HG03095 (cell line): ENCODE measurements around the gene TMEM97.
"Not testable (repeated sequence)": the region's sequence is repeated elsewhere in the genome, so short reads cannot be mapped to it uniquely, and the experiment has no call there.

Experiments
- ATAC-seq: cut with Tn5 transposase; IDR thresholded peaks from one replicate; pipeline ENCODE4 v1.9.1; 2021; ENCODE audit warnings: moderate library complexity; ENCODE audit not compliant: unreplicated experiment

TMEM97 gene

GRCh38 chr17:28318759-28319597 lies at the start of gene TMEM97:
TSS of gene TMEM97 (plus strand) at chr17:28319200. CDS start at chr17:28319240, 40 bp downstream.
- ATAC-seq: peak; percentile 89

DNA sequence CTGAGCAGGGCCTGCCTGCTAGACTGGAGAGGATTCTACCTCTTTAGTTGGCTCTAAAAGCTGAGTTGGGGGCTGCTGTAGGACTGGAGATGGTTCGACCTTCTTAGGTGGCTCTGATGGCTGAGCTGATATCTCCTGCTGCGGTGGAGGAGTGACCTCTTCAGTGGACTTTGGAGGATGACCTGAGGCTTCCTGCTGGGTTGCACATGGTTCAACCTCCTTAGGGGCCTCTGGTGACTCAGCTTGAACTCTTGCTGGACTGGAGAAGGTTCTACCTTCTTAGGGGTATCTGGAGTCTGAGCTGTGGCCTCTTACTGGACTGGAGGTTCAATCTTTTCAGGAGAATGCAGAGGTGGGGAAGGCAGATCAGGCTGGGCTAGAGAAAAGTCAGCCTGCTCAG lies 48.9 kb upstream of the TMEM97 start:
- ATAC-seq: no peak

GRCh38 chr17:28270926-28271325 lies 48.1 kb upstream of the TMEM97 start:
- no peak for ATAC-seq

- ATAC-seq: no peak
Observed at GRCh38 chr17:28271431-28271830, 47.6 kb upstream of the TMEM97 start.

GRCh38 chr17:28272166-28272565 lies 46.8 kb upstream of the TMEM97 start:
- no peak for ATAC-seq

DNA sequence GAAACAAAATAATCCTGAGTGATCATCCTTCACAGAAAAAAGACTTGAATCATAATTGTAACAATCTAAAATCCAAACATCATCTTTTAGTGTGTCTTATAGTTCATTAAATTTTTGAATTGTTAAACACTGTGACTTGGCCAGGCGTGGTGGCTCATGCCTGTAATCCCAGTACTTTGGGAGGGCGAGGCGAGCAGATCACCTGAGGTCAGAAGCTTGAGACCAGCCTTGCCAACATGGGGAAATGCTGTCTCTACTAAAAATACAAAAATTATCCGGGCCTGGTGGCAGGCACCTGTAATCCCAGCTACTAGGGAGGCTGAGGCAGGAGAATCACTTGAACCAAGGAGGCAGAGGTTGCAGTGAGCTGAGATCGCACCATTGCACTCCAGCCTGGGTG lies 45.7 kb upstream of the TMEM97 start:
- ATAC-seq: not testable (repeated sequence)

GRCh38 chr17:28274591-28275265 lies 44.3 kb upstream of the TMEM97 start:
- ATAC-seq: no peak

GRCh38 chr17:28276011-28276410 lies 43.0 kb upstream of the TMEM97 start:
- no peak for ATAC-seq

DNA sequence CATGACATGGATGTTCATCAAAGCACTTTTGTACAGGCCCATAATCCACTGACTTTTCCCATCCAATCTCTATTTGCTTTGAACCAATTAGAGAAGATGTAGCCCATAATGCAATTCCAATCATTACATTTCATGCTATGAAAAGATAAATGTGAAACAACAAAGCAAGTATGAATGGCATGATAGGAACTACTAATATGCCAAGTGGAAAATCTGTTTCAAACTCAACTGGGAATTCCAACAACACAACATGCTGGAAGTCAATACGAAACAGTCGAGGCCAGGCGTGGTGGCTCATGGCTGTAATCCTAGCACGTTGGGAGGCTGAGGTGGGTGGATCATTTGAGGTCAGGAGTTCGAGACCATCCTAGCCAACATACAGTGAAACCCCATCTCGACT lies 39.6 kb upstream of the TMEM97 start:
- ATAC-seq: no peak

GRCh38 chr17:28280826-28281225 lies 38.2 kb upstream of the TMEM97 start:
- ATAC-seq: no peak

DNA sequence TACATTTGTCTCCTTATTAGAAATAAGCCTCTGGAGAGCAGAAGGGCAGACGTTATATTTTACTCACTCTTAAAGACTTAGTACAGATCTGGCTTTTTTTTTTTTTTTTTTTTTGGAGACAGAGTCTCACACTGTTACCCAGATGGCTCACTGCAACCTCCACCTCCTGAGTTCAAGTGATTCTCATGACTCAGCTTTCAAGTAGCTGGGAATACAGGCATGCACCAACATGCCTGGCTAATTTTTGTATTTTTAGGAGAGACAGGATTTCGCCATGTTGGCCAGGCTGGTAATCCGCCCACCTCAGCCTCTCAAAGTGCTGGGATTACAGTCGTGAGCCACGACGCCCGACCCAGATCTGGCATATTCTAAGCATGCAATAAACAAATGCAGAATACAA lies 36.4 kb upstream of the TMEM97 start:
- ATAC-seq: no peak

DNA sequence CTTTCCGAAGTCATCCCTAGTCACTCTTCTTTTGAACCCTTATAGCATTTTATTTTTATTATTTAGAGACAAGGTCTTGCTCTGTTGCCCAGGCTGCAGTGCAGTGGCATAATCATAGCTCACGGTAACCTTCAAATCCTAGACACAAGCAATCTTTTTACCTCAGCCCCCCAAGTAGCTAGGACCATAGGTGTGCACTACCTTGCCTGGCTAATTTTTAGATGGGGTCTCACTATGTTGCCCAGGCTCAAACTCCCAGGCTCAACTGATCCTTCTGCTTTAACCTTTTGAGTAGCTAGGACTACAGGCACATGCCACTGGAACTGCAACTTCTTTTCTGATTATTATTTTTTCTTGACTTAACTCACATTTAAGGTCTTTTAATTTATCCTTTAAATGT lies 33.0 kb upstream of the TMEM97 start:
- no peak for ATAC-seq

DNA sequence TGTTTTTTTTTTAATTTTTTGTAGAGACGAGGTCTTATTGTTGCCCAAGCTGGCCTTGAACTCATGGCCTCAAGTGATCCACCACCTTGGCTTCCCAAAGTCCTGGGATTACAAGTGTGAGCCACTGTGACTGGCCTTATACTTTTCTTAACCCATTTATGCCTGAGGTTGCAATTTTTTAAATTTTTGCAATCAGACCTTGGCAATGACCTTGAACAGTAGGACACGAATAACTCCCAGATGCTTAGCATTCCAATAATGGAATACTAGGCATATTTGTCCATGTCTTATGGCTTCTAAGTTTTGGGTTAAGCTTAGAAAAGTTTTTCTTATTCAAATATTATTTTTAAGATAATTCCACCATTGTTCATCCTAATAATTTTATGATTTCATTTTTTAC lies 28.3 kb upstream of the TMEM97 start:
- no peak for ATAC-seq

DNA sequence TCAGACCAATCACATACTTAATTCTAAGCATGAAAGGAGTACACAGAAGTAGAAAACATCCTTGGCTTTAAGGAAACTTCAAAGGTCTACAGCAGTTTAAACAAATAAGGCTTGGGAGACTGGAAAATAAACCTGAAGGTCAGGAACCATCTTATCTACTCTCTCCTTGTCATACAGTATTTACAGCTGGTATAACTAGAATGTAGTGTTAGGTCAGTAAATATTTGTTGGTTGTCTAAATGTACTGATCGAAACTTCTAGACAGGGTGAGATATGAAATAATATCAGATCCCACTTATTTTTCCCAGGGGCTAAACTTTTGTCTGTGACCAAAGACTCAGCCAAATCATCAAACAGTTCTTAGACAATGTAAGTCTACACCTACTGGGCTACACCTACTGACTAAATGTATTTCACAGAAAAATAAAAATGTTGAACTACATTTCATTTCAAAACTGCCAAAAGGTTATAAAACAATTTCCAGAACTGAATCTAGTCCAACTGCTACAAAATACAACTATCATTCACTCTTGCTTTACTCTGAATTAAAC lies 27.1 kb upstream of the TMEM97 start:
- no peak for ATAC-seq

GRCh38 chr17:28292878-28293277 lies 26.1 kb upstream of the TMEM97 start:
- ATAC-seq: not testable (repeated sequence)

DNA sequence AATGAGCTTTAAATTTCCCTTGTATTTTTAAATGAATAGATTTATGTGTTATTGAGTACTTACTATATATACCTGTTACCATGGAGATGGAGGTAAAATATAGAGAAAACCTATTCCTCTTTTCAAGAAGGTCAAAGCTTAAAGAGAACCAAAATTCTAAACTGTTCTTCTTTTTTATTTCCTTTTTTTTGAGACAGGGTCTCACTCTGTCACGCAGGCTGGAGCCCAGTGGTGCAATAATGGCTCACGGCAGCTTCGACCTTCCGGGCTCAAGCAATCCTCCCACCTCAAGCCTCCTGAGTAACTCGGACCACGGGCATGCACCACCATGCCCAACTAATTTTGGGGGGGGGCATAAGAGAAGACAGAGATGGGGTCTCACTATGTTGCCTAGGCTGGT lies 25.0 kb upstream of the TMEM97 start:
- no peak for ATAC-seq

DNA sequence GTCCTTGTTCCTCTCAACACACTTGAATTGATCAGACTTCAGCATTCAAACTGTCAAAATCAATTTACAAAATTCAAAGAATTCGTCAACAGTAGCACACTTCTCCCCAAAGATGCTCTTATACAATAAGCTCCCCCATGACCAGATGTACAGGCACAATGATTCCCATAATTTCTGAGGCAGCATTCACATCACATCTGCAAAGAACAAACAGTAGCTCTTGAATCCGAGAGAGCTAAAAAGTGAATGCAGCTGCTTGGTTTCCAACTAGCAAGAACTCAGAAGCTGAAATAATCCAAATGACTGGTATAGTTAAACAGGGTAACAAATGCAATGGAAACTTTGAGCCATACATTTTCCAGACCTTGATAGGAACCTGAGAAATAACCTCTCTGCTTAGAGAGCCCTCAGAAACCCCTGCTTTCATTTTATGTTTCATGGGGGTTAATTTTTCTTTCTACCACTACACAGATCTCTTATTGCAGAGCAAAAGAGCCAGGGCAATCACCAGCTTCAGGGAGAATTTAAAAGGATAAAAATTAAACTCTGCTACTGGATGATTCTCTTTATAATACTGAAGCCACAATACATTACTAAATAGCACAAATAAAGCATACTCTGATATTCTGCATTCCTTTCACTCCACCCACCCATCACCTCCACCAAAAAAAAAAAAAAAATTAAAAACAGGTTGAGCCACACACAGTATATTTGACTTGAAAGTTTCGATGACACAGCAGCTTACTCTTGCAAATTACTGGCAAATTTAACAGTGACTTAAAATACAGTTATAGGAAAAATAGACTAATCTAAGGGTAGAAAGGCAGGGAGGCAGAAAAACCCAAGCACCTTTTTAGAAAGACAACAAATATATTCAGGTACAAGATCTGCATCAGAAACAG lies 23.1 kb upstream of the TMEM97 start:
- no peak for ATAC-seq

GRCh38 chr17:28298449-28298848 lies 20.6 kb upstream of the TMEM97 start:
- no peak for ATAC-seq

DNA sequence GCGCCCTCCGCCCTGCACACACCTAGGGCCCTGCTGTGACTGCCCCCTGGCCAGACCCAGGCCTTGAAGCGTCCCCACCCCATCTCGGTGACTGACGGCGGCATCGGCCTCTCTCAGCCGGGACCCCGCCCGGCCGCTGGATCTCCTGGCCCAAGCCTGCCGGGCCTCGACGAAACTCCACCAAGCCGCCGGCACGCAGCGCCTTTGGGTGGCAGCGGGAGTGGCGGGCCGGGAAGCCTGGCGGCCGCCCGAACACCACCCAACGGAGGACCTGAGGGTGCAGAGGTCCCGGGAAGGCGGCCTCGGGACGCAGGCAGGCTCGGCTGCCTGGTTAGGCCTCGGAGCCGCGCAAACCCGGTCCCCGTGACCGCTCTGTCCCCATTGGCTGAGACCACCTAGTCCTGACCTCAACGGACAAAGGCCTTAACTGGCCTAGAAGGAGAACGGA lies 12.0 kb upstream of the TMEM97 start:
- ATAC-seq: no peak

DNA sequence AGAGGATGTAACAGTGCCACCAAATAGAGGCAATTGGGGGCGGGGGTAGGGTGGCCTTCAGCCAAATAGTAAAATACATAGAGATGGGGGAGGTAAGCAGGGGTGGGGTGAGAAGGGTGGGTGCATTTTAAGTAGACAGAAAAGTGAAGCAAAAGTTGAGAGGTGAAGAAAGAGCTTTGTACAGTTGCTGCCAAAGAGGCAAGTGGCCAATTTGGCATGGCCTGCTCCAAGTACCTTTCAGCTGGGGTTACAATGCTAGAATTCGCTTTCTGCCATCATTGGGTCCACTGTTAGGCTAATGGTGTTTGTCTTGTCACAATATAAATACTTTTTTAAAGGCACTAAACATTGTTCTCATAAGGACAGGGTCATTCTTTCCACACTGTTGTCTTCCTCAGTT lies 5.2 kb upstream of the TMEM97 start:
- no peak for ATAC-seq
